ENCODE measurements around the gene BRD9.

Gene BRD9

DNA sequence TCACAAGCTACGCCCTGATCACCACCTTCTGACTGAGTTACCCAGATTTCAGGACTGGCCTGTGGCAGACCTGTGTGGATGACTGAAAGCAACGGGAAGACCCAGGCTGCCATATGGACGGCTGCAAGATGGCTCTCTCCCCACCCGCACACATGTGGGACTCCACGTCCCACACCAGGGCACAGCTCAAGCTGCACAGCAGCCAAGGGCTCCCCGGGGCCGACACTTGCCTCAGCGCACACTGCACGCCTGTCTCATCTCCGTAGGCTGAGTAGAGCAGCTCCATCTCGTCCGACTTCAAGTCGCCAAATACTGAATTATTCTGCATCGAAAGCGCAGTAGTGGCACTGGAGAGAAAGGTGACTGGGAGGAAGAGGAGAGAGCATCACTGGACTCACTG is 14.5 kb downstream of the BRD9 start:
- no peak for DNase-seq (ENCODE audit: low read depth)

DNA sequence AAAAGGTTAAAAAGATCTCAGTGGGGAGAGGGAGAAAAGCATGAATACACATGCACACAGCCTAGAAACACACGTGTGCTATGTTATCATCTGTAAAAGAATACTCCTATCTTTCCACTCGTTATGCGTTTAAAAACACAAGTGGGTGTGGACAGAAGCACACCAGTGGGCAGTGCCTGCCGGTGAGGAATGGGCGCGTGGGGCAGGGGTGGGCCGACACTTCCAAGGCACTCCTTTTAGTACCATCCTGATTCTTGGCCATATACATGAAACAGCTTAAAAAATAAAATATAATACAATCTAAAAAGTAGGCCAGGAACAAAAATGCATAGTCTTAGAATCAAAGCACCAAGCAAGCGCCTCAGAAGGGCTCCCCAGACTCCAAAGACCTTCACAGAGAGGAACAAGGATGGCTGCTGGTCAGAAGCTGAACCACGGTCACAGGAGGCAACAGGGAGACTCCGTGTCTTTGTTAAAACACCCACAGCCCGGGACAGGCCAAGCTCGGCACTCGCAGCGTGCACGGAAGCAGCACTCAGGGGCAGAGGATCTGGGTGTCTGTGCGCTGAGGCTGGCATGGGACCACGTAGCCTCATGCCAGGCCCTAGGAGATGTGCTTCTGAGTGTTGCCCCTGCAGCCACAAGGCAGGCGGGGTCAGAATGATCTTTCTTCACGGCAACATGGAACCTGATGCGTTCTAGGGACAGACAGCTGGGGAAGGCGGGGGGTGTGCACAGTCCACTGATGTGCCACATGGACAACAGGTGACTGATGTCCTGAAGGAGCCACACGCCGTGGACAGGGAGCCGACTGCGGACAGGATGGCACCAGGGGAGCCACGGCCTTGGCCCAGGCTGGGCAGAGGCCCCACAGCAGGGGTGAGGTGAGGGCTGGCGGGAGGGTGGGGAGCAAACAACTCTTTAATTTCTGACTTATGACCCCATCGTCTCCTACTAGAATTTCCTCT is 15.9 kb downstream of the BRD9 start:
- no peak for DNase-seq (ENCODE audit: low read depth)

DNA sequence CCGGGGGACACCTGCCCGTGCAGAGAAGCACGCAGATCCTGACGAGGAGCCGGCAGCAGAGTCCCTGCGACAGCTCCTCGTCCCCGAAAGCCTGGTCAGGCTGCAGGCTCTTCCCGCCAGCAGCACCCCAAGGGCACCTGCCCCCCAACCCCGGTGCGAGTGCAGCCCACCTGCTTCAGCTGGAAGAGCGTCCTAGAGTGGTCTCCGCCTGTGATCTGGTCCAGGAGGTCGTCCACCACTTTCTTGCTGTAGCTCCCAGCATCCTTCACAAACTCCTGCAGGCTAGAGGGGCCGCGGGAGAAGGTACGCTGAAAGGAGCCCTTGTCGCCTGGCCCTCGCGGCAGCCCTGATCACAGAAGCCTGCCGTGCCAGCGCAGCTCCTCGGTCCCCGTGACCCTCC is 16.7 kb downstream of the BRD9 start:
- no peak for DNase-seq (ENCODE audit: low read depth)

DNA sequence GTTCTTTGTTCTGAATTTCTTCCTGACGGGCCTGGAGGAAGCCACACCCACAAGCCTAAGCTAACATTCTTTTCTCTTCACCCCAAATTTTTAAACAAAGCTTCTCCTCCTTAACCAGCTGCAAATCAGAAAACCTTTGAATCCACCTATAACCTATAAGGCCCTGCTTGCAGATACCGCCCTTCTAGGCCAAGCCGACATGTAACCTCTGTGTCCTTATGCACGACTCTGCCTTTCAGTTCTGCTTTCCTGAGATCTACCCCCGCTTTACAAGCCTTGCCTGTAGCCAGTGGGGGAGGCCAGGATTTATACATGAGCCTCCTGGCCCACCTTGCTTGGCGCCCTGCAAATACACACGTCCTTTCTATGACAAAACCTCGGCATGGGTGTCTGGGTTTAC is 19.3 kb downstream of the BRD9 start:
- DNase-seq (ENCODE audit: low read depth): no peak

DNA sequence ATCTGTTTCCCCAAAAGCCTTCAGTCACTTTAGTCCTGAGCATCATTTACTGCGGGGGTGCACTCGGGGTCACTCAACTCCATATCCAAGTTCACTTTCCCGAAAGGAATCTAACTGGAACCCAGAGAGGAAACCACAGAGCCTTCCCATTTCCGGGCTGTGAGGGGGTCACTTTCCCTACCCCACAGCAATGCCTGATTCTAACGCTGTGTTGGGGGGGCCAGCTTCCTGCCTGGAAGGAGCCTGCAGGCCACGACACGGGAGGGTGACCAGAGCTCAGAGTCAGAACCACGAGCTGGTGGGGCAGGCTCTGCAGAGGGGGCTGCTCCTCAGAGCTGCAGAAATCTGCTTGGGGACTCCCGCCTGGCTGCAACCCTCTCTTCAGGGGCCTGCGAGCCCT is 20.3 kb downstream of the BRD9 start:
- DNase-seq (ENCODE audit: low read depth): no peak

DNA sequence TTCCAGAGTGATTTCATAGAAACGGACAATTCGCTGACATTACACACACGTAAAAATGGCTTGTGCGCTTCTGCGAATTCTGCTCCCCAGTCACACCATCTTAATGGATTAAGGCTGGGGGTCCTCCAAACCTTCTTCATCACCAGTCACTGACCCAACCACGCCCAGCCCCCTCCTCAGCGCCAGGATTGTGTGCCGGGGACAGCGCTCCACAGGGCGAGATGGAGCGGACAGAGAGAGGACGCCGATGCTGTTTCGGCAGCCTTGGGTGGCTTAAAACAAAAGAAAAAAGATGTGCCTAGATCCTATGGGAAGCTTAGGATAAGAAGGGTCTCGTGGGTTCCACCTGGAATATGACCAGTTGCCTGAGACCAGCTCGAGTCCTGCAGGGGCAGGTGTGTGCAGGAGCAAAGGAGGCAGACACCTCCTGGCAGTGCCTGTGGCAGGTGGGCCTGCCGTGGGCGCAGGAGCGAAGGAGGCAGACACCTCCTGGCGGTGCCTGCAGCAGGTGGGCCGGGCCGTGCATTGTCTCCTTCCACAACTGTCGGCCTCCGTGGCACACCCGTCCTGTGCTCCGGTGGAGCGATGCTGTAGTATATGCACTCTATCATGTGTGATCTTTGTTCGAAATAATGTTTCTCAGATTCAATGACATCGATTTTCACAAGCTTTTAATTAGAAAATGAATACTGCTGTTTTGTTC is 20.9 kb downstream of the BRD9 start:
- no peak for DNase-seq (ENCODE audit: low read depth)

DNA sequence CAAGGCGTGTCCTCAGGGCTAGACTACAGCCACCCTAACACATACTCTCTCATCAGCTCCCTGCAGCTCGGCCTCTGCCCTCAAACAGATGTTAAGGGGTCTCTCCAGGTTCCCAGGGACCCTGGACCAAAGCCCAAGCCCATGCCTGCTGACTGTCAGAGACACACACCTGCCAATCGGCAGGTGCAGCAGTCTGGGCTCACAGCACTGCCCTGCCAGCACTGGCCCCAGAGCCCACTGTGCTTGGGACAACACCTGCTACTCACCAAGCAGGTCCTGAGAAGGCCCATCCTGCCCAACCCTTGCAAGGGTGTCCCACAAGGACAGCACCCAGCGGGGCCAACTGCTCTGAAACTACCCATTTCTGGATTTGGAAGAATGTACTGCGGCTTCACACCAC is 21.6 kb downstream of the BRD9 start:
- no peak for DNase-seq (ENCODE audit: low read depth)

DNA sequence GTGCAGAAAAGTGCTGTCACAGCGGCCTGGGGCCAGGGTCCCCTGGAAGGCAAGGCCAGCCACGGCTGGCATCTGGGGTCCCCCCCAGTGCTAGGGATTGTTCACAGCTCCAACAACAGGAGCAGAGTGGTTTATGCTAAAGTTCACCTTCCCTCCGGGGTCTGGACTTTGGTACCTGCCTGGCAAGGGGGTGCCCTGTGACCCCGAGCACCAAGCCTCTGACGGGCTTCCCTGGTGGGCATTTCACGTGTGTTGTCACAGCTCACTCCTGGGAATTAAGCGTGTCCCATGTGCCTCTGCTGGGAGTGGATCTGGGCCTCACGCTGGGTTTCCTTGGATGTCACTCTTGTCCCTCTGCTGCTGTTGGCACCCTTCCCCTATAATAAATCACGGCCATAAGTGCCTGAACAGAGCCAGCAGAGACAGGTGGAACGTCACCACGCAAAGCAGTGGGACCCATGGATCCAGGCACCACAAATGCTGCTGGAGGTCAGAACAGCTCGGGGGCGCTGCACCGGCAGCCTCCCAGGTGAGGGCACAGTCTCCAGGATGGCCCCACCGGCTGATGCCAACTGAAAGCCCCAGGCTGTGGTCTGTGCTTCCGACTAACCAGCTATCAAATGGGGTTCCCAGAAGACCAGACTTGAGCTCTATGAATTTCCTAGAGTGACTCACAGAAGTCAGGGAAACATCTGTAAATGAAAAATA is 24.0 kb downstream of the BRD9 start:
- DNase-seq (ENCODE audit: low read depth): no peak

DNA sequence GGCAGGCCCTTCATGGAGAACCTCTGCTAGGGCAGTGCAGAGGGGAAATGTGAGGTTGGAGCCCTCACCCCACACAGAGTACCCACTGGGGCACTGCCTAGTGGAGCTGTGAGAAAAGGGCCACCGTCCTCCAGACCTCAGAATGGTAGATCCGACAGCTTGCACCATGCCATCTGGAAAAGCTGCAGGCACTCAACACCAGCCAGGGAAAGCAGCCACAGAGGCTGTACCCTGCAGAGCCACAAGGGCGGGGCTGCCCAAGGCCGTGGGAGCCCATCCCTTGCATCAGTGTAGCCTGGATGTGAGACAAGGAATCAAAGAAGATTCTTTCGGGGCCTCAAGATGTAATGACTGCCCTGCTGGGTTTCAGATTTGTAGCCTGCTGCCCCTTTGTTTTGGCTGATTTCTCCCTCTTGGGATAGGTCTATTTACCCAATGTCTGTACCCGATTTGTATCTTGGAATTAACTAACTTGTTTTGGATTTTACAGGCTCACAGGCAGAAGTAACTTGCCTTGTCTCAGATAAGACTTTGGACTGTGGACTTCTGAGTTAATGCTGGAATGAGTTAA is 25.2 kb downstream of the BRD9 start:
- DNase-seq (ENCODE audit: low read depth): no peak

DNA sequence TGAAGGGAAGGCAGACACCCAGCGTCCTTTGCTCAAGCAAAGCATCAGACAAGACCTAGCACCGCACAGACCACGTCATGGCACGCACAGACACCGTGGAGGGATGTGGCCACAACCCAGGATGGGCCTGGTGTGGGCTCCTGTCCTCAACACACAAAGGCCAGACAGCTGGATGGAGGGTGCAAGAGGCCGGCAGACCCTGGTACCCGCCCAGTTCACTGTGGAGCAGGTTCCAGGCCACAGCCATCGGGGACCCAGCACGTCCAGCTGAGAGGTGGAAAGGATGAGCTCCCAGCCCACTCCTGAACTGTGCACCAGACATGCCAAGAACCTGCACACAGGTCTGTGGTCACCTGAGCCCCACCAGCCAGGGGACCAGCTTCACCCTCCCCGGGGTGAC is 26.8 kb downstream of the BRD9 start:
- DNase-seq (ENCODE audit: low read depth): no peak

DNA sequence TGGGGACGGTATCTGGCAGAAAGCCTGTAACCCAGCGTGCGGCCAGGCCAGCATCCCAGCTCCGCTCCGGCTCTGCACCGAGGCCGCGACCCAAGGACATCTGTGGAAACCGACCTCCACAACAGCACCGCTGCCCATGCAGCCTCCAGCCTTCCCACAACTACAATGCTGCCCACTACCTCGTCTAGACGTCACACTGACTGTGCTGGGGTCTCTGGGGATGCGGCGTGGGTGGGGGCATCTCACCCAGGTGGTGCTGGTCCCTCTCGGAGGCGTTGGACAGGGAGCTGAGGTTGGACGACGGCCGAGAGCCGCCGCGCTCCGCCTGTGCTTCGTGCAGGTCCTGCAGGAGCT is 27.5 kb downstream of the BRD9 start:
- no peak for DNase-seq (ENCODE audit: low read depth)

DNA sequence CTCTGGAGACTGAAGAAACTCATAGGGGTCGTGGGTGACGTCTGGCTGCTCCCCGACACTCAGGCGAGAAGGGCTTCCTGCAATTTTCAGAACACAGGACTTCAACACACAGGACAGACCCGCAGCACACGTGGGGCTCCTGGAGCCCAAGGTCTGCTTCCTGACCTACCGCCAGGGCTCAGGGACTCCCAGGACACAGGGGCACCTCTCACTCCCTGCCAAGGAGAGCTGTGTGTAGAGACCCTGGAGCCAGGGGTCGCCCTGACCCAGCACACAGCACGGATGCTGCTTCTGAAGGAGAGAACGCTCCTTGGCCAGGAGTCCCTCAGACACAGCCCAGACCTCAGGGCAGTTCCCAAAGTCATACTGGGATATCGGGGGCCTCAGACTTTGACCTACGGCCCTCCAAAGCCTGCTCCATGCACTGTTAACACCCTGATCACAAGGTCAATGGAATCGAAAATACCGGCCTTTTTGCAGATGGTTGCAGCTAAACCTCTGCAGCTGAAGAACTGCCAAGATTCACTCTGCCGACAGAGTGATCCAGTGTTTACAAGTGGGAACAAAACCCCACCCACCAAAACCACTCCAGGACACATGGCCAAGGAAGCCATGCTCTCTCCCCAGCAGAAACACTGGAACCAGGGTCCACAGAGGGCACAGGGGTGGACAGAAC is 28.0 kb downstream of the BRD9 start:
- no peak for DNase-seq (ENCODE audit: low read depth)

DNA sequence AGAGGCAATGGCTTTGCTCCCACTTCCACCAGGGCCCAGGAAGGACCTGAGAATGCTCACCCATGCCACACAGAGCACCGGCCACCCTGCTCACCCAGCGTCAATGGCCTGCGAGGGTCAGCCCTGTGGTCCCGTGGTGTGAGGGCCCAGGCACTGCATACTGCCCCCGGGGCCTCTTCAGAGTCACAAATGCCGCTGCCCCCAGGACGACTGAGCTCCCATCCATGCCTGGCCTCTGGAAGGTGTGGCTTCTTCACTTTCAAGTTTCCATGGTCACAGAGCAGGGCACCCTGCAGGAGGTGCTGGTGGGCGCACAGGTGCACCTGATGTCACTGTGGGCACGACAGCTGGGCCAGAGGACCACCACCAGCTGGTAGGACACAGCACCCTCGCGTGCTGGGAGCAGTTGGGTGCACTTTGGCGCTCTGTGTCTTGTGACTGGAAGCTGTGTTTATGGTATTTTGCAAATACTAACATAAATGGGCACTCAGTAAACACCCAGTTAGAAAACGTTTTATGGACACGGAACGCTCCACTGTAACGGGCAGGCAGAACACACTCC is 29.3 kb downstream of the BRD9 start:
- DNase-seq (ENCODE audit: low read depth): no peak

DNA sequence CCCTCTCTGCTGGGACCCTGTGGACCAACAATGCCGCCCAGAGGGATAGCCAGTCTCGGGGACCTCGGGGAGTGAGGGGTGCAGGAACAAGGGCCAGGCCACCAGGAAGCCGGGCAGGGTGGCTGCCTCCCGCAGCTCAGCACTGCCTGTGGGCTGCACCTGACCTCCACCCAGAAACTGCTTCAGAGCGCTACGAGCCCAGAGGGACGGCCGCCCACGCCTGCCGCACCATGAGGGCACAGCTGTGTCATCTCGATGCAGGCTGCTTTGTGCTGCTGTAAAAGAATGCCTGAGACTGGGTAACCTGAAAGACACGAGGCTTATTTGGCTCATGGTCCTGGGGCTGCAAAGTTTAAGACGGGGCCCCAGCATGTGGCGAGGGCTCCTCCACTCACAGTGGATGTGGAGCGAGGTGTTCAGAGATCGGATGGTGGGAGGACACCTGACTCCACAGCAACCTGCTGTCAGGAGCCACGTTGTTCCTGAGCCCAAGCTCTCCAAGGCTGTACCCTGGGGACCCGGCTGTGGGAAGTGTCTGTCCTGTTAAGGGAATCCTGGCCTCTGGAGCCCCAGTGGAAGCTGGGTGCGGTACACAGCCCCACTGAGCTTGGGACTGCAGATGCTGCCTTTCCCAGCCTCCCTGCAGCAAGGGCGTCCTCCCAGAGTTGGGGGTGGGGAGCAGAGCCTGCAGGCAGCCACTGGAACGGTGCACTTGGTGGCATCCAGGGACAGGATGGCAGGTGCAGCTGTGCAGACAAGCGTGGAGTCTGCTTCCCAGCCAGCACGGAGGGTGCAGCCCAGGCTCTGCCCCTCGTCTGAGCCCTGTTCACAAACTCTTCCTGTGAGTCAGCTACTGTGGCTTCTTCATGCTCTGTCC is 30.0 kb downstream of the BRD9 start:
- DNase-seq (ENCODE audit: low read depth): no peak

DNA sequence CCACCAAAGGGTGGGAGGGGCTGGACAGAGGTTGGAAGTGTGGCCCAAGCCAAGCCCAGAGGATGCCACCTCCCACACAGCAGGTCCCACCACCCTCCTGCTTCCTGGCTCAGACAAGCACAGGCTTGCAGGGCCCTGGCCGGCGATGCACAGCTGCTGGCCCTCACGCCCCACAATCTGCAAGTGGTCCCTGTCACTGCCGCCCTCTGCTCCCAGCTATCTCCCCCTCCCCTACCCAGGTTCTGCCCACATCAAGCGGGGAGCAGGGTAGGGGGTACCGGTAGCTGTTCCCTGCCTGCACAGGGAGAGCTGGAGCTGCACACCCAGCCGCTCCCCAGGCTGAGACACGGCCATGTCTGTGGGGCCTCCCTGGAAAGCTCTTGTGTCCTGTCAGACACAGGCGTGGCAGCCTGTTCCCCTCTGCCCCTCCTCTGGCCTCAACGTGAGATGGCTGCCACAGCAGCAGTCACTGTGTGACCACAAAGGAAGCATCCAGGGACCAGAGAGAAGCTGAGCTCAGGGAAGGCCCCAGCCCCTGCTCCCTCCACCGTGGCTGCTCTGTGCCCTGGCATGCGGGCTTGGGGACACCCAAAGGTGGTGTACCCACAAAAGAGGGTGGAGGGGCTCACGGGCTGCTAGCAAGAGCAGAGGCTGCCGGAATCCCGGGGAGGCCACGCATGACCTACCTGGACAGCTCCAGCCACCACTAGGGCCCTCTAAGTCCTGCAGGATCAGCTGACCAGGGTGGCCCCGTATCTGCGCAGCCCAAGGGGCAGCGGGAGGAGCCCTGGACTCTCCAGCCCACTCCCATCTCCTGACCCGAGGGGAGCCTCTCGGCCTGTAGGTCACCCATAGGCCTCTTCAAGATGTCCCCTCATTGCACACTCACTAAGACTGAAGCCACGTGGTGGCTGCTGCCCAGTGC is 30.9 kb downstream of the BRD9 start:
- DNase-seq (ENCODE audit: low read depth): no peak

DNA sequence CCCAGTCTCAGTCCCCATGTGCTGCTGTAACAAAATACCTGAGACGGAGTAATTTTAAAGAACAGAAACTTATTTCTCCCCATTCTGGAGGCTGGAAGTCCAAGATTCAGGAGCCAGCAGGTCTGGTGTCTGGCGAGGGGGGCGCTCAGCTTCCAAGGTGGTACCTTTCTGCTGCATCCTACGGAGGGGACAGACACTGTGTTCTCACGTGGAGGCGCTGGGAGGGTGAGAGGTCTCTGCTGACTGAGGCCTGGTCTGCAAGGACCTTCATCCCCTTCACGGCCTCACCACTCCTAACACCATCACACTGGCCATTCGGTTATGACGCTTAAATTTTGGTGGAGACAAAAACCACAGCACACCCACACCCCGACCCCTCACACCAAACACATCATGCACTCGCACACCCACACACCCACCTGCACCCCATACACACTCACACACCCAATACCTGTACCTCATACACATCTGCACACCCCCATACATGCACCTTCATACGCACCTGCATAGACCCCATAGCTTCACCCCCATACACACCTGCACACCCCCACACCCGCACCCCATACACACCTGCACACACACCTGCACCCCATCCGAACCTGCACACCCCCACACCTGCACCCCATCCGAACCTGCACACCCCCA is 32.0 kb downstream of the BRD9 start:
- no peak for DNase-seq (ENCODE audit: low read depth)

DNA sequence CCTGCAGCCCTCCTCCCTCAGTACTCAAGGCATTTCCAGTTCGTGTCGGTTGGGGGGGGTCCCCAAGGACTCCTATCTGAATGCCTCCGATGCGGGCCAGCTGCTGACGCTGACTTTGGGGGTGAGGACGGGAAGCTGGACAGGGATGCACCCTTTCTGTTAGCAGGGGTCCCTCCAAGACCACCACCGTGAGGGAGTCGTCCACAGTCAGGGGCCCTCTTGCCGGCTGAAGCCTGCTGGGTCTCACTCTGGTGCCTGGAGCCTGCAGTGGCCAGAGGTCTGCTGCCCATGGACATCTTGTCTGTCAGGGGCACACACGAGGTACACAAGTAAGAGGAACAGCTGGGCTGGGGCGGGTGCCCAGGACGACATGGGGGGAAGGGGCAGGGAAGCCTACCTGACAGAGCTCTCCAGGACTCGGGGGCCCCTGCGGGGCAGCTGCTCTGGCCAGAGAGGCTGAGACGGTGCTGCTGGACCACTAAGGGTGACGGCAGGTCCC is 32.8 kb downstream of the BRD9 start:
- DNase-seq (ENCODE audit: low read depth): no peak

DNA sequence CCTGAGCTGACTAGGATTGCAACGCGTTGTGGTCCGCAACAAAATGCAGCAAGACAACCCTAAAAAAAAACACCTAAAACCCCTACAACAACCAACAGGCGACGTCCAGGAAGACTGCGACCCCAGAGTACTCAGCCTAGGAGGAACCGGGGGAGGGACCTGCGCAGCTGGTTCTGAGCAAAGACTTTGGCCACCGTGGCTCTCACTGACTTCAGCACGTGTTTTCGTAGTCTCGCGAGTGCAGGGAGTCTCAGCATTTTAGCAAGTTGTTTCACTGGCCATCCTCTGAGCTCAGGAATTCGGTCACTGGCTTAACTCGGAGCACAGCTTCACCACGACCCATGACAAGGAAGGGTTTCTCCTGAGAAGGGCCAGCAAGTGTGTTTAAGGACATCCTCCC is 33.2 kb downstream of the BRD9 start:
- DNase-seq (ENCODE audit: low read depth): no peak

DNA sequence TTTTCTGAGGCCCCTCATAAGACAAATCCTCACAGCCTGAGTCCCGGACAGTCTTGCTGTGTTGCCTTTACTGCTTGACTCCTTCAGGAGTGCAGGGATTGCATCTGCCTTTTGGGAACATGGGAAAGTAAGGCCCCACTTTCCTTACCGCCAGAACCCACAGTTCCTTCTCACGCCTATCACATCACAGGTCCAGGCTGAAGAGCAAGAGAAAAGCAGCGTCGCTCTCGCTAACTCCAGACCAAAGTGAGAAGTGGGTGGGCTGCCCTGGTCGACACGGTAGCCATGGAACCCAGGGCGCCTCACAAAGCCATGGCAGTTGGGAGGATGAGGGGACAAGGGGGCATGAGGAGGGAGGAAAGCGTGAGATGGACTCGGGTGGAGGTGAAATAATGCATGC is 33.9 kb downstream of the BRD9 start:
- DNase-seq (ENCODE audit: low read depth): no peak
